ENCODE measurements around the gene PLCD4.

GRCh38 chr2:218564056-218564455 lies 43.6 kb upstream of the PLCD4 start:
- TF ChIP-seq EZH2phosphoT487 (IDR thresholded peaks at IDR 0.05; ENCODE audit: insufficient read depth, low read depth) (no peak), EZH2 (IDR thresholded peaks at IDR 0.05; ENCODE audit: insufficient read depth, poor library complexity, severe bottlenecking) (no peak)

All from GM23248 (cell line).